Measurements from ENCODE around the gene PTPRM. TPM values are rescaled to one million over a fixed set of nuclear protein-coding genes. Genes with fewer than 3 reads are reported as not detected.

The PTPRM gene
- total RNA-seq, 1 donor from 2014 or later: 71.3 TPM

DNA sequence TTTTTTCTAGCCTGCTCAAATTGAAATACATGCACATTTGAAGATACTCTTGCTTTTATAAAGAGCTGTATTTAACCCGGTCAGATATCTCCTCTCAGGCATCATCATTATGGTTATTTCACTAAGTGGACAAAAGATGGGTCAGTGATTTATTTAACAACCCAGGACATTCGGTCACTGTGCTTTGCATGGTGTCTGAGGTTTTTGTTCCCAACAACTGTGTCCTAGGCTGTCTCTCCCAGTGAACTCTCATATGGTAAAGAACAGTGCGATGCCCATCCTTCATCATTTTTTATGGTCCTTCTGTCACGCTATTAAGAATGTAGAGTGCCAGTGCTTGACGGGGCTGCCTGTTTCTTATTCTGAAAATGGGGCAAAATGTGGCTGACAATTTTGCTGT, 372.4 kb downstream of the PTPRM start:
- H3K4me3 Mint-ChIP-seq: no peak overlapping the region
- H3K9me3 Mint-ChIP-seq: no peaks in the 10 kb centered on the region
- H3K4me1 Mint-ChIP-seq: no peaks in the 10 kb centered on the region
- no peaks in the 10 kb centered on the region for H3K27me3 Mint-ChIP-seq (ENCODE audit: low read depth)
- no peak overlapping the region for H3K27ac Mint-ChIP-seq
- DNase-seq (ENCODE audit: low spot score in 2 of 2, unreplicated experiment in 2 of 2): no peak
- H3K36me3 Mint-ChIP-seq: no peaks in the 10 kb centered on the region
- TF ChIP-seq CTCF (IDR thresholded peaks at IDR 0.05; ENCODE audit: unreplicated experiment): no peak

DNA sequence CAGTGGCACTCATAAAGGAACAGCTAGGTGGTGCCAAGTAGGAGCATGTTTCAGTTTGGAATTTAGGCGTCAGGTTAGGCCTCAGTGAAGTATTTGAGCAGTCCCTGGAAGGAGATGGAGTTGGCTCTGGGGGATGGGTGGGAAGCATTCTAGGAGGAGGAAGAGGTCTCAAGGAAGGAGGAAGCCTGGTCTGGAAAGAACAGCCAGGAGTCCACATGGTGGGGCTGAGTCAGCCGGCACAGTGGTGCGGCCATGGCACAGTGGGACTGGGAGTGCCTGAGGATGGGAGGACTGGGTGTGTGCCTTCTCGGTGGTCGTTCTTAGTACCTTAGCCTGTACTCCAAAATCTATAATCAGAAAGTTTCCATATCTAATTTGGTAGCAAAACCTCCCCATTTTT, 373.3 kb downstream of the PTPRM start:
- DNase-seq (ENCODE audit: low spot score in 2 of 2, unreplicated experiment in 2 of 2): no peak
- no peak overlapping the region for H3K27ac Mint-ChIP-seq
- TF ChIP-seq CTCF (IDR thresholded peaks at IDR 0.05; ENCODE audit: unreplicated experiment): no peak
- H3K4me3 Mint-ChIP-seq: no peak overlapping the region
- no peaks in the 10 kb centered on the region for H3K9me3 Mint-ChIP-seq
- no peaks in the 10 kb centered on the region for H3K27me3 Mint-ChIP-seq (ENCODE audit: low read depth)
- H3K4me1 Mint-ChIP-seq: peaks cover 1% of the 10 kb centered on the region
- H3K36me3 Mint-ChIP-seq: no peaks in the 10 kb centered on the region

DNA sequence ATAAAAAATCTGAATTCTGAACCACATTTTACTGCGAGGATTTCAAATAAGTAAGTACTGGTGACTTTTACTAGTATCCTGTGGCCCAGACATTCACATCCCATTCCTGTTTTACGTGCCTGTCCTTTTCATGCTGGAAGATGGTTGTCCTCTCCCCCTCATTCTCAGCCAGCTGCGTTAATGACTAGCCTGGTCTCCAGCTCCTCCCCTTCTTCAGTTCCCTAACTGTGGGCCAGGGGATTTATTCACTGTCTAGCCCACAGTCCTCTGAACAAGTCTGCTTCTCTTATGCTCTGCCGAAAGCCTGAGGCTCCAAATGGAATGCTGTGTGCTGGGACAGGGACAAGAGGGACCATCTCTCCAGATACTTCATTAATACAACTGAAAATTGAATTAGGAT, 373.9 kb downstream of the PTPRM start:
- DNase-seq (ENCODE audit: low spot score in 2 of 2, unreplicated experiment in 2 of 2): no peak
- Mint-ChIP-seq H3K27ac (no peak overlapping the region), H3K27me3 (ENCODE audit: low read depth) (no peaks in the 10 kb centered on the region), H3K4me3 (no peak overlapping the region), H3K9me3 (no peaks in the 10 kb centered on the region), H3K4me1 (peaks cover 7% of the 10 kb centered on the region), H3K36me3 (no peaks in the 10 kb centered on the region)
- no peak for TF ChIP-seq CTCF (IDR thresholded peaks at IDR 0.05; ENCODE audit: unreplicated experiment)

- H3K36me3 Mint-ChIP-seq: no peaks in the 10 kb centered on the region
- H3K4me3 Mint-ChIP-seq: no peak overlapping the region
- H3K27ac Mint-ChIP-seq: no peak overlapping the region
- no peak for DNase-seq (ENCODE audit: low spot score in 2 of 2, unreplicated experiment in 2 of 2)
- no peaks in the 10 kb centered on the region for H3K9me3 Mint-ChIP-seq
- H3K27me3 Mint-ChIP-seq (ENCODE audit: low read depth): no peaks in the 10 kb centered on the region
- peaks cover 11% of the 10 kb centered on the region for H3K4me1 Mint-ChIP-seq
- no peak for TF ChIP-seq CTCF (IDR thresholded peaks at IDR 0.05; ENCODE audit: unreplicated experiment)
Observed at GRCh38 chr18:7941533-7941932, 374.4 kb downstream of the PTPRM start.

DNA sequence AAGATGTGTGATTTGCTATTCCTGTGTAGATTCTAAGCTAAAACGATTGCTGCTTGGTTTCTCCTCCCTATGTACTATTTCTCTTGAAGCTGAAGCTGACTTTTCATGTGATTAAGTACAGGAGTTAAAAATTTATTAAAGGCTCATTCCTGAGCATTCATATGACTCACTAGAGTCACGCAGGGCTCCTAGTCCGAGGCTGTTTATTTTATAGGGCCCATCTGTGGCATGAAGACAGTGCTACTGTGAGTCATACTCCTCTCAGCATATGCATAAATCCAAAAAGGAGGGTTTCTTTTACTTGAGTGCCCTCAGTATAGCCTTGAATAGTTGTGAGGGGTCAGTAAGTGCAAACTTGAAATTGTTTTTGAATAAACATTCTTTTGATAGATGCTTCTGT, 378.8 kb downstream of the PTPRM start:
- Mint-ChIP-seq H3K4me1 (peaks cover 14% of the 10 kb centered on the region), H3K9me3 (no peaks in the 10 kb centered on the region), H3K36me3 (no peaks in the 10 kb centered on the region), H3K27me3 (ENCODE audit: low read depth) (no peaks in the 10 kb centered on the region), H3K27ac (peak overlapping the region; percentile 19), H3K4me3 (no peak overlapping the region)
- no peak for TF ChIP-seq CTCF (IDR thresholded peaks at IDR 0.05; ENCODE audit: unreplicated experiment)
- no peak for DNase-seq (ENCODE audit: low spot score in 2 of 2, unreplicated experiment in 2 of 2)

DNA sequence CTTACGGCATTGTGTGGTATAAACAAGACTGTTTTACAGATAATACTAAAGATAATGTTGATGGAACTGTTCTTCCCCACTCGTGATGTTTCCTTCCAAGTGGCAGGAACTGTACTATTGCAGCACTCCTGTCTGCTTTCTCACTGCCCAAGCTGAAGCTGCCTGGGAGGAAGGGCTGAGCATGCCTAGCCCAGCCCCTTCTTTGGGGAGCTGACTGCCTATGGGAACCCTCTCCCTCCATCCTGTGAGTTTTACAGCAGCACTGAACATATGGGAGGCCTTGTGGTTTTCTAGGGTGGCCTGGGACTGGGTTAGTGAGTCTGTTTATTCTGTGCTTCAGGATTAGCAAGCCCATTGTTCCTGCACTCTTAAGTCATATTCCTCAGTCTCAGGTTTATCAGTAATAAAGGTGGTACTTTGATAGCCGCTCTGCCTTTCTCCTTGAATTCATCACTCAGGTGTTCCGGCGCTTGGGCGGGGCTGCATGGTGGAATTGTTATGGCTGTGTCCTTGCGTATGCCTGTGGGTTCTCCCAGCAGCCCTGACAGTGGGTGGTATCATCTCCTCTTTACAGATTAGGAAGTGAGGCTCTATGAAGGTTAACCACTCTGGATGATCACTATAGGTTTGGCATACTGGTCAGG, 379.7 kb downstream of the PTPRM start:
- Mint-ChIP-seq H3K4me3 (peak overlapping the region; percentile 54), H3K27me3 (ENCODE audit: low read depth) (no peaks in the 10 kb centered on the region), H3K9me3 (no peaks in the 10 kb centered on the region), H3K27ac (peak overlapping the region; percentile 83), H3K36me3 (no peaks in the 10 kb centered on the region), H3K4me1 (peaks cover 14% of the 10 kb centered on the region)
- no peak for DNase-seq (ENCODE audit: low spot score in 2 of 2, unreplicated experiment in 2 of 2)
- TF ChIP-seq CTCF (IDR thresholded peaks at IDR 0.05; ENCODE audit: unreplicated experiment): no peak
